ENCODE data around the gene LGALS13.

- TF ChIP-seq CTCF (IDR thresholded peaks at IDR 0.05; ENCODE audit: poor library complexity), result no peak
- no peak for TF ChIP-seq EZH2 (IDR thresholded peaks at IDR 0.05; ENCODE audit: borderline replicate concordance)
These were observed 14.3 kb upstream of the LGALS13 start for GRCh38 chr19:39588066-39588465.
